GM10847 (cell line): ENCODE measurements around the gene CDCP1.

ENCODE experiments used
- POLR2A ChIP-seq: IDR thresholded peaks from 2 replicates; pipeline ENCODE4 v1.6.1; 2011; ENCODE audit not compliant: insufficient read length; ENCODE audit errors: extremely low read depth

The CDCP1 gene

DNA sequence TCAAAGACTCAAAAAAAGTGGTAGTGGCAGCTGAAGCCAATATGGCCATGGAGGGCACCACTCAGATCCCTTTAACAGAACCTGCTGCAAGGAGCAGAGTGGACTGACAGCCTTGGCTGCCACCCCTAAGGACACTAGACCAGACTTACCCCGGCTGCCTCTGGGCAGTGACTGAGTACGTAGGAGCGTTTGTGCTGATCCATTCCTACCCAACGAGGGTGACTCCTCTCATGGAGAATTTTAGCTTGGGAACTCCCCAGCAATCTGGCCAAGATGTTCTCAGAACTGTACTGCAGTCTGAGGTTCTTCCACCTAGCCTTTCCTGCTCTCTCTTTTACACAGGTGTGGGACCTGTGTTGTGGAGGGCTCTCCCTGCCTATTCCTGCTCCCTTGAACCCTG is 97.9 kb downstream of the CDCP1 start:
- no peak for TF ChIP-seq POLR2A

DNA sequence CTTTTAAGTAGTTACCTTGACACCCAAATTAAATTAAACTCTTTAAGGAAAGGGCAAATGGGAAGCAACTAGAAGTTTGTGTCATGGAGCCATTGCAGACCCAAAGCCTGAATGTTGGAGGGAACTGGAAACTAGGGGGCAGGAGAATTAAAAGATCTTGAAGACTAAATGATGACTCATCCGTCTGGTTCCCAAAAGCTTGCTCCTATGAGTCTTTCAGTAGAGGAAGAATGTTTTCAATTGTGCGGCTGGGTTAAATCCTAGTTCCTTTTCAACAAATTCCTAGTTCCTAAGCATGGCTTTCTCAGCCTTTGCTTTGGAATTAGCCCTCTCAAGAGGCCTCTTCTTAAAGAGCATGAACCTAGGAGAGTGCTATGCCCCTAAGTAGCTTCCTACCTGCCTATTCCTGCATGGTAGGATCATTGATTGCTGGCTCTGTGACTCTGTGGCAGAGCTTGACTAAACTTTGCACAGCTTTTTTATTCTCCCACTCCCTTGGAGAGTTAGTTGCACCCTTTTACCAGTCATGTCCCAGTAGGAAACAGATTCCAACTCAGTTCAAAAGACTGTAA is 102.4 kb downstream of the CDCP1 start:
- TF ChIP-seq POLR2A: no peak

DNA sequence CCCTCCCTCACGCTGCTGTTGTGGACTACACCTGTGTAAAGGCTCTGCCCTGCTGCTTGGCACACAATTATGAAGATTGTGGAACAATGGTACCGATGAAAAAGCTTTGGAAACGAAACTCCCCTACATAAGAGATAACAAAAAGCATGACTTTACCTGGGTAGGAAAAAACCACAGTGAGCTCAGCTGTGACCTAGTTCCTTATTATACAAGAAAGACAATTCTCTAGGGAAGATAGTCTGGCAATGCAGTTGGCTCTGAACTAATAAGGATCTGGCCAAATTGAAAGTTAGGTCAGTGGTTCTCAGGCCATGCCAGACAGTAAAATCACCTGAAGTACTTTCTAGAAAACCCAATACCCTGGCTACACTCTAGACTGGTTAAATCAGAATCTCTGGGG is 104.0 kb downstream of the CDCP1 start:
- no peak for TF ChIP-seq POLR2A

DNA sequence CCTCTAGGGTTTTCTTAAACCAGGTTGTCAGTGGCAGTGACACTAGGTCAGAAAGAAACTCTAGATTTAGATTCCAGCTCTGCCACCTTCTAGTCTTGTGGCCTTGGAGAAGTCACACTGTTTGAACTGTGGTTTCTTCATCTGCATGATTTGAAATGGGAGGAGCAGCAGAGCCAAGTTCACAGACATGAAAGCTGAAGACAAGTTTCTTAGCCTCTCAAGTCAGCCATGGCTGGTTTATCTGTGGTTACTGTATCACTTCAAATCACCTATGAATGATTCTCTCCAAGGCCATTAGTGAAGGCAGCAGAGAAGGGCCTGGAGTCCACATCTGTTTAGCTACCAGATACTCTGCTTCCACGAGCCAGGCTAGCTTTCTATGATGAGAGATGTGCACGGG is 104.5 kb downstream of the CDCP1 start:
- no peak for TF ChIP-seq POLR2A

DNA sequence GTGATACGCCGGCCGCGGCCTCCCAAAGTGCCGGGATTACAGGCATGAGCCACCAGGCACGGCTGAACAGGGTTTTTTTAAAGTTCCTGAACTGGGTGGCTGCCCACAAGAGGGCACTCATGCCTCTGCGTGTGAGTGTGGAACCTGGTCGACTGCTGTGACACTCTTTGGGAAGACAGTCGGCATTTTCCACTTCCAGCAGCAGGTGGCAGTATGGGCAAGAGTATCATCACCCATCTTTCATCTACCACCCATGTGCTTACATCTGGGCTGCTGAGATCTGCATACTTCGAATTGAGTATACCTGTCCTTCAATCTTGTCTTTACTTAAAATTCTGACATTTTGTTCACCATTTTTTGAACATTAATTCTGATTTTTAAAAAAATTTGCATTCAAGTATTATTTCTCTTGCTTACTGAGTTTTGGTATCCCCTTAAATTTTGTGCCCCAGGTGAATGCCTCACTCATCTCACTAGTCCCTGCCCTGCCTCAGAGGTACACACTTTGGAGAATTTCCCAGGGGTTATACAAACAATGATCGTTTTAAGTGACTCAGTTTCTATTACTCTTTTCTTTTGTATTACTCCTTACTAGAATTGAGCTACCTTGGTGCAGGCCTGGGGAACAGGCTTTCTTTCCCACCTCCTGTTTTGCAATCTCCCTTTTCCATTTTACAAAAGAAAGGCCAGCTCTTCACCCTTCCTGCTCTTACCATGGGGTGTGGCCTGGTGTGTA is 108.3 kb downstream of the CDCP1 start:
- no peak for TF ChIP-seq POLR2A

DNA sequence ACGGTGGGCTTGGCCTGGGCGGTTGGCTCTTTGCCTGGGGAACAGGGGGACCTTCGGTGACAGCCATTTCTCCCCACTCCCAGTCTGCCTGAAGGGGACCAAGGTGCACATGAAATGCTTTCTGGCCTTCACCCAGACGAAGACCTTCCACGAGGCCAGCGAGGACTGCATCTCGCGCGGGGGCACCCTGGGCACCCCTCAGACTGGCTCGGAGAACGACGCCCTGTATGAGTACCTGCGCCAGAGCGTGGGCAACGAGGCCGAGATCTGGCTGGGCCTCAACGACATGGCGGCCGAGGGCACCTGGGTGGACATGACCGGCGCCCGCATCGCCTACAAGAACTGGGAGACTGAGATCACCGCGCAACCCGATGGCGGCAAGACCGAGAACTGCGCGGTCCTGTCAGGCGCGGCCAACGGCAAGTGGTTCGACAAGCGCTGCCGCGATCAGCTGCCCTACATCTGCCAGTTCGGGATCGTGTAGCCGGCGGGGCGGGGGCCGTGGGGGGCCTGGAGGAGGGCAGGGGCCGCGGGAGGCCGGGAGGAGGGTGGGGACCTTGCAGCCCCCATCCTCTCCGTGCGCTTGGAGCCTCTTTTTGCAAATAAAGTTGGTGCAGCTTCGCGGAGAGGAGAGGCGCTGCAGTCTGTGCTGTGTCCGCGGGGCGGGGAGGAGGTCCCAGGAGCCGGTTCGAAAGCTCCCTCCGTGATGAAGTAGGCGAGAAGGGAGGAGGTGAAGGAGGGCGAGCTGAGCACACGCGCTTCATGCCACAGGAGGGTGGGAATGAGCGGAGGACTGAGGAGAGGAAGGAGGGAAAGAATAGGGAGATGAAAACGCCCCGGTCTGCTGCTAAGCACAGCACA is 110.5 kb downstream of the CDCP1 start:
- TF ChIP-seq POLR2A: no peak

DNA sequence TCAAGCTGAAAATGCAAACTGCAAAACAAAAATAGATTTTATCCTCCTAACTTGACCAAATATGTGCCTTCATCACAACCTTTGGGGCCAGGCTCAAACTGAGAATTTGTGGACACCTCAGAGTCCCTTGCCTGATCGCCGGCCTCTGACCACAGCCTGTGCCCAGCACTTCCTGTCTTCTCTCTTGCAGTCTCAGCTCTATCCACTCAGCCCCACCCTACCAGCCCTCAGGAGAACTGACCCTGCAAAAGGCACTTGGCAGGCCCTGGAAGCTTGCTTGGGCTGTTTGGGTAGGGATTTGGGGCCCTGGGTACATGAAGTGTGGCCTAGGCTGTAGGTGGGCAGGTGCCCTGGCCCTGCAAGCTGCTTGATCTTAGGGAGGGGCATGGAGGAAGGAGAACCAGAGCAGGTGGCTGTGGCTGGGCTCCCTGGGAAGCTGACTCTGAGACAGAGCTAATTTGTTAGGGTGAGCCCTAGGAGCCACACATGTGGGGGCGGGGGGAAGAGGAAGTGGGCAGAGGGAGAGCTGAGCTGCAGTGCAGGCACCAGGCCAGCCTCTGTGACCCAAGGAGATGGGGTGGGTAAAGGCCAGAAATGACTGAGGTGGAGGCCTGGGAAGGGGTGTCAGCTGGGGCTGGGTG is 111.4 kb downstream of the CDCP1 start:
- no peak for TF ChIP-seq POLR2A

DNA sequence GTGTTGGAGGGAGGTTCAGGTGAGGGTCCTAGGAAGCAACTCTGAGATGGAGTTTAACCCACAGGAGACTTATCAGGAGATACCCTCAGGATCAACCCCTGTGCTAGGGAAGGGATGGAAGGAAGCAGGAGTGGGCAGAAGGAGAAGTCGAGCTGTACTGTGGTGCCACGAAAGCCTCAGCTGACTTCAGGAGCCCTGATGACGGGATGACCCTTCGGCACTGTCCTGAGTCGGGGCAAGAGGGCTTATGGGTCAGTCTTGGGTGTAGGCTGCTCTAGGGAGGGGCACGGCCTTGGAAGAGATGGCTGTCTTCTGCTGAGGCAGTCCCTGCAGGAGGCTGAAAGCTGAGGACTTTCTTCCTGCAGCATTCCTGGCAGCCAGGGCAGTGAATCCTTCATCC is 112.4 kb downstream of the CDCP1 start:
- no peak for TF ChIP-seq POLR2A
